ENCODE results near the gene FAM161A. TPM values are rescaled to one million over a fixed set of nuclear protein-coding genes. Genes with fewer than 3 reads are reported as not detected.
A peak's percentile ranks its signal among the peaks of the same experiment; 100 is the strongest.
"Not testable (repeated sequence)": the region's sequence is repeated elsewhere in the genome, so short reads cannot be mapped to it uniquely, and the experiment has no call there.

The FAM161A gene, protein sequence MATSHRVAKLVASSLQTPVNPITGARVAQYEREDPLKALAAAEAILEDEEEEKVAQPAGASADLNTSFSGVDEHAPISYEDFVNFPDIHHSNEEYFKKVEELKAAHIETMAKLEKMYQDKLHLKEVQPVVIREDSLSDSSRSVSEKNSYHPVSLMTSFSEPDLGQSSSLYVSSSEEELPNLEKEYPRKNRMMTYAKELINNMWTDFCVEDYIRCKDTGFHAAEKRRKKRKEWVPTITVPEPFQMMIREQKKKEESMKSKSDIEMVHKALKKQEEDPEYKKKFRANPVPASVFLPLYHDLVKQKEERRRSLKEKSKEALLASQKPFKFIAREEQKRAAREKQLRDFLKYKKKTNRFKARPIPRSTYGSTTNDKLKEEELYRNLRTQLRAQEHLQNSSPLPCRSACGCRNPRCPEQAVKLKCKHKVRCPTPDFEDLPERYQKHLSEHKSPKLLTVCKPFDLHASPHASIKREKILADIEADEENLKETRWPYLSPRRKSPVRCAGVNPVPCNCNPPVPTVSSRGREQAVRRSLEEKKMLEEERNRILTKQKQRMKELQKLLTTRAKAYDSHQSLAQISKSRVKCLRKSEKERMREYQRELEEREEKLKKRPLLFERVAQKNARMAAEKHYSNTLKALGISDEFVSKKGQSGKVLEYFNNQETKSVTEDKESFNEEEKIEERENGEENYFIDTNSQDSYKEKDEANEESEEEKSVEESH
- total RNA-seq (1 to 10 TPM; 1.3 to 2.5 (median 1.5) TPM), polyA plus RNA-seq (1.1 TPM)
- long read RNA-seq, donor 1, partial matches to known transcripts = 4 of 5 reads
- long read RNA-seq, donor 1, other reads (novel, unspliced or antisense) = 1 of 5 reads
- long read RNA-seq, donor 2, partial matches to known transcripts = 1 of 1 reads
- long read RNA-seq, donor 2, other reads (novel, unspliced or antisense) = 0 of 1 reads
- long read RNA-seq, donor 3, partial matches to known transcripts = 1 of 2 reads
- long read RNA-seq, donor 3, other reads (novel, unspliced or antisense) = 1 of 2 reads
- long read RNA-seq, donor 4 = 0 reads

DNA sequence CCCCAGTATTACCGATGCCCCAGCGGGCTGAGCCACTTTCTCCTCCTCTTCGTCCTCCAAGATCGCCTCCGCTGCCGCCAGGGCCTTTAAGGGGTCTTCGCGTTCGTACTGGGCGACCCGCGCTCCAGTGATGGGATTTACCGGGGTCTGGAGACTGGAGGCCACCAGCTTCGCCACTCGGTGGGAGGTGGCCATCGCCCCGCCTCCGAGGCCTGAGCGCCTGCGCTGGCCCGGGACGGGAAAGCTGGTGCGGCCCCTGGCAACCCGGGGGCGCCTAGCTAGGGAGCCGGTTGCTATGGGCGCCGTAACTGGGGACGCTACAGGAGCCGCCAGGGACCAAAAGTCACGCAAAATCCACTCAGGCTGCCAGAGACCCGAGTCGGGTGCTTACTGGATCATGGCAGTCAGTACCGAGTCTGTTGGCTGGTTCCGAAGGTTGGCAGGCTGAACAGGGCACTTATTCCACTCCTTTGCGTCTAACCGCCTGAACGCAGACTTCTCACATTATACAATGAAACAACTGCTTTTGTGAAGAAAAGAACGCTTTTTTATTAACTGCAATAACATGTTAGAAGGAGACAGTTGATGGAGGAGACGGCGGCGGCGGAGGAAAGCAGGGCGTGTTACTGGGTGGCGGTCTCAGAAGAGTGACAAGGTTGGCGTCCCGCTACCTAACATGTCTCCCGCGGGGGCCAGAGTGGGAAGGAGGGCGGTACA, at the start of gene FAM161A:
FAM161A (minus strand) TSS at position 214 of the 717 bp plus-strand sequence; CDS start at position 195, 19 bp downstream.
- peak; percentile 98 for ATAC-seq
- H3K27me3 ChIP-seq (ENCODE audit: control insufficient read depth, insufficient read depth) = no peaks in the 10 kb centered on the region
- DNase-seq = peak; percentile 94 to 97 (median 96)
- peak within 1 kb of the TSS; percentile 79 for H3K4me3 ChIP-seq (ENCODE audit: low read length)
- WGBS = under 1% methylated on average over 50 of the region's 50 CpGs
- no peaks in the 10 kb centered on the region for H3K9me3 ChIP-seq (ENCODE audit: control insufficient read depth, low read length)
- intact Hi-C loops (cut with DNase I) = no loop called here
- no peaks in the 10 kb centered on the region for H3K4me1 ChIP-seq (ENCODE audit: control insufficient read depth, insufficient read depth, low read length)
- H3K27ac ChIP-seq (ENCODE audit: low read length) = peak within 1 kb of the TSS; percentile 57

DNA sequence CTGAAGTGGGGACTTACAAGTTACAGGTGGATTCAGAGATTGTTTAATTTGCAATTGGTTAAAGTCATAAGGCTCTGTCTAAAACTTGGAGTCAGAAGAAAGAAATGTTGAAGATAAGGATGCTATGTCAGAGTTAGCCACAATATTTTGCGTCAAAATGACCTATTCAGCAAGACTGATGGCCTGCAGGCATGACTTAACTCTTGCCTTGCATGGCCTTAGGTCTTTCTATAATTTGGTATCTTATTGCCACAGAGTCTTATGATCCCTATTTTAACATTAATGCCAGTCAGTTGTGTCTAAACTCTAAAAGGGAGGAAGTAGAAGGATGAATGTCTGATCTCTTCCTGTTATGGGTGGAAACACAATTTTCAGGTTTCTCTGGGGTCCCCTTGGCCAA, 46.4 kb upstream of the FAM161A start:
- Histone ChIP-seq H3K4me3 (ENCODE audit: low read length) (no peak overlapping the region), H3K9me3 (ENCODE audit: control insufficient read depth, low read length) (no peaks in the 10 kb centered on the region), H3K27ac (ENCODE audit: low read length) (no peak overlapping the region), H3K27me3 (ENCODE audit: control insufficient read depth, insufficient read depth) (no peaks in the 10 kb centered on the region), H3K4me1 (ENCODE audit: control insufficient read depth, insufficient read depth, low read length) (no peaks in the 10 kb centered on the region)
- WGBS = 50% methylated on average over 1 of the region's 1 CpG
- ATAC-seq (no peak), DNase-seq (no peak)
- intact Hi-C loops (cut with DNase I) = no loop called here

DNA sequence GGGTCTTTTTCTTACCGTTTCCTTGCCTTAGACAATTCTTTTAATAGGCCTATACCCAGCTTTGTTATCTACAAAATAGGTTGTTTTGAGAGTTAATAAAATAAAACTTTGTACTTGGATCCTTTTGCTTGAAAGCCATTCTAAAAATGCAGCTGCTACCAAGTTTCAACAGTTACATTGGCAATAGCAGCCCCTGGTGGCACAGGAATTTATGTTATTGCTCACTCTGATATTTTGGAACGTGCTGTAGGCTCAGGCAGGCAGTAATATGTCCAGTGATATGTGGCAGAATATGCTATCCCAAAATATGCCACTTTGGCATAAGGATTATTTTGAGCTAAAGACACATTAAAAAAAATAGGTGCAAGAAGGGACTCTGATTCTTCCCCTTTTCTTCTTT, 45.0 kb upstream of the FAM161A start:
- H3K4me1 ChIP-seq (ENCODE audit: control insufficient read depth, insufficient read depth, low read length) = no peaks in the 10 kb centered on the region
- H3K4me3 ChIP-seq (ENCODE audit: low read length) = no peak overlapping the region
- DNase-seq (no peak), ATAC-seq (no peak)
- intact Hi-C loops (cut with DNase I) = no loop called here
- 34% methylated on average over 2 of the region's 2 CpGs for WGBS
- H3K9me3 ChIP-seq (ENCODE audit: control insufficient read depth, low read length) = no peaks in the 10 kb centered on the region
- H3K27me3 ChIP-seq (ENCODE audit: control insufficient read depth, insufficient read depth) = no peaks in the 10 kb centered on the region
- no peak overlapping the region for H3K27ac ChIP-seq (ENCODE audit: low read length)

DNA sequence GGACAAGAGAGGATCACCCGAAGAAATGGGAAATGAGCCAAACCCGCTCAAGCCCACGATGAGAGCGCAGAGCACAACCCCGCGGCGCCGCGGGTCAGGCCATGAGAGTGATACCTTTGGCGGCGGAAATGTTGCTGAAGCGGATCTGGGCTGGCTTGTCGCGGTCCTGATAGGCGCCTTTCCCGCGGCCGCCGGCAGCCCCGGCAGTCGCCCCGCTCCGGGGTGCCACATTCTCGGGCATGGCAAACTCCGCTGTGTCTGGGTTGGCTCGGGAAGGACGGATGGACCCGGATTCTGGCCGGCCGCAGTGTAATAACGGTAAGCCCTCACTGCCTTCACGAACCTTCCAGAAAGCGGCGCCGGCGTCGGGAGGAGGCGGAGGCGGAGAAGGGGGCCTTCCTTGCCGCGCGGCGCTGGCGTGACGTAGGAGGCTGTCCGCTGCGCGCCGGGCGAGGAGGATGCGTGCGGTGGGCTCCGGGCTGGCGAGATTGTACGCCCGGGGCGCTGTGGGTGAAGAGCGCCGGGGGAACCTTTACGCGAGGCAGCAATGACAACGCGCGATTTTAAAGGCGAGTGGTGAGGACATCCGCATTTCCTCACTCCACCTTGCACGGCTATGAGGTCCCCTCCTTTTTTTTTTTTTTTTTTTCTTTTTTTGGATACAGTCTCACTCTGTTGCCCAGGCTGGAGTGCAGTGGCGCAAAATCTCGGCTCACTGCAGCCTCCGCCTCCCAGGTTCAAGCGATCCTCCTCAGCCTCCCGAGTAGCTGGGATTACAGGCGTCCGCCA, 34.6 kb upstream of the FAM161A start, which contains the start of gene CCT4:
CCT4 (minus strand) TSS at position 390 of the 789 bp plus-strand sequence; CDS start at position 241, 149 bp downstream.
- DNase-seq = peak; percentile 88 to 95 (median 95)
- Histone ChIP-seq H3K4me1 (ENCODE audit: control insufficient read depth, insufficient read depth, low read length) (no peaks in the 10 kb centered on the region), H3K9me3 (ENCODE audit: control insufficient read depth, low read length) (no peaks in the 10 kb centered on the region), H3K27ac (ENCODE audit: low read length) (peak within 1 kb of the TSS; percentile 99), H3K27me3 (ENCODE audit: control insufficient read depth, insufficient read depth) (no peaks in the 10 kb centered on the region), H3K4me3 (ENCODE audit: low read length) (peak within 1 kb of the TSS; percentile 93)
- under 1% methylated on average over 74 of the region's 74 CpGs for WGBS
- ATAC-seq = peak; percentile 90 to 93
- intact Hi-C loops (cut with DNase I) = no loop called here

DNA sequence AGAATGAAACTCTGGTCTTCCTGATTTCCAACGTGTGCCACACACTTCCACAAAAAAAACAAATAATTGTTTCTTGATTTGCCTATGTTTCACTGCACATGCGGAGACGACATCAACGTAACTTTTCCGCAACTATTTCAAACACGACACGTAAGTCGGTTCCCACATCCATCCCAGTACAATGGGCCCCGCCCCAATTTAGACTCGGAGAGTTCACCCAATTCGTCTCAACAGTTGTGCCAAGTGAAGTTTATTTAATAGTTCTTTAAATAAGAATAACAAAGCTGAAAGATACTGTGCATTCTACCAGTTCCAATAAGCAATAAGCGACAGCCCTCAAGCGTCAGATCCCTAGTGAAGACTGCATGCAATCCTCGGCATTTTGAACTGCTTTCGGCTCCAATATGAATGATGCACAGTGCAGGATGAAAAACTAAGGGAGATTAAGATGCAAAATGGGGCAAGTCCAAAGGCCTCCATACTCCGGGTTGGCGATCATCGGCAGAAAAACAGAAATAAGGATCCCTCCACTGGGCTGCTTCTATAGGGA, 33.9 kb upstream of the FAM161A start:
- intact Hi-C loops (cut with DNase I) = no loop called here
- H3K27ac ChIP-seq (ENCODE audit: low read length) = peak overlapping the region; percentile 99
- peak overlapping the region; percentile 93 for H3K4me3 ChIP-seq (ENCODE audit: low read length)
- peak in 1 of 2 donors; percentile 1 for ATAC-seq
- DNase-seq = no peak
- H3K4me1 ChIP-seq (ENCODE audit: control insufficient read depth, insufficient read depth, low read length) = no peaks in the 10 kb centered on the region
- no peaks in the 10 kb centered on the region for H3K27me3 ChIP-seq (ENCODE audit: control insufficient read depth, insufficient read depth)
- WGBS = under 1% methylated on average over 18 of the region's 18 CpGs
- H3K9me3 ChIP-seq (ENCODE audit: control insufficient read depth, low read length) = no peaks in the 10 kb centered on the region

DNA sequence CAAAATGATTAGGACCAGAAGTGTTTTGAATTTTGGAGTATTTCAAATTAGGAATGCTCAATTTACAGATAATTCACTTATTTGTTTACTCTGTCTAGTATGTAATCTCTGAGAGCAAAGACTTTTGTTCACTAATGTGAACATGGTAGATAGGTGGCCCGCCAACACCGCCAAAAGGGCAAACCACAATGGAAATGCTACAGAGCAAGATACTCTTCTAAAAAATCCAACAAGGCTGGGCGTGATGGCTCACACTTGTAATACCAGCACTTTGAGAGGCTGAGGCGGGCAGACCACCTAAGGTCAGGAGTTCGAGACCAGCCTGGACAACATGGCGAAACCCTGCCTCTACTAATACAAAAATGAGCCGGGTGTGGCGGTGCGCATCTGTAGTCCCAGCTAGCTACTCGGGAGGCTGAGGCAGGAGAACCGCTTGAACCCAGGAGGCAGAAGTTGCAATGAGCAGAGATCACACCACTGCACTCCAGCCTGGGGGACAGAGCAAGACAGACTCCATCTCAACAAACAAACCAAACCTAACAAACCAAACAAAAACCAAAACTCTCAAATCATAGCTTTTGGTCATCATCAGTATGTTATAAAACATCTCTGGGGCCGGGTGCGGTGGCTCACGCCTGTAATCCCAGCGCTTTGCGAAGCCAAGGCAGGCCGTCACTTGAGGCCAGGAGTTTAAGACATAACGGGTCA, 32.2 kb upstream of the FAM161A start:
- intact Hi-C loops (cut with DNase I) = no loop called here
- Histone ChIP-seq H3K4me1 (ENCODE audit: control insufficient read depth, insufficient read depth, low read length) (no peaks in the 10 kb centered on the region), H3K27me3 (ENCODE audit: control insufficient read depth, insufficient read depth) (no peaks in the 10 kb centered on the region), H3K4me3 (ENCODE audit: low read length) (no peak overlapping the region), H3K9me3 (ENCODE audit: control insufficient read depth, low read length) (no peaks in the 10 kb centered on the region), H3K27ac (ENCODE audit: low read length) (no peak overlapping the region)
- WGBS = 88% methylated on average over 18 of the region's 18 CpGs
- DNase-seq (no peak), ATAC-seq (no peak)

DNA sequence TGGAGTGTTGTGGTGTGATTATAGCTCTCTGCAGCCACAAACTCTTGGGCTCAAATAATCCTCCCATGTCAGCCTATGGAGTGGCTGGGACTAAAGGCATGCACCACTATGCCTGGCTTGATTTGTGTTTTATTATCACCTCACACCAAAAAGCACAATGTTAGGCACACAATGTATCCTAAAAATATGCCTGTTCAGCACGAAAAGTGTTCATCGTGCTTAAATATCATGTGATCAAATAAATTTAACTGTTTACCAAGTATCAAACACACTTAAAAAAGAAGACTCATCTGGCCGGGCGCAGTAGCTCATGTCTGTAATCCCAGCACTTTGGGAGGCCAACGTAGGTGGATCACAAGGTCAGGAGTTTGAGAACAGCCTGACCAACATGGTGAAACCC, 29.0 kb upstream of the FAM161A start:
- WGBS = 90% methylated on average over 5 of the region's 5 CpGs
- intact Hi-C loops (cut with DNase I) = no loop called here
- no peaks in the 10 kb centered on the region for H3K4me1 ChIP-seq (ENCODE audit: control insufficient read depth, insufficient read depth, low read length)
- H3K27ac ChIP-seq (ENCODE audit: low read length) = no peak overlapping the region
- ATAC-seq = no peak
- no peaks in the 10 kb centered on the region for H3K27me3 ChIP-seq (ENCODE audit: control insufficient read depth, insufficient read depth)
- H3K9me3 ChIP-seq (ENCODE audit: control insufficient read depth, low read length) = no peaks in the 10 kb centered on the region
- no peak overlapping the region for H3K4me3 ChIP-seq (ENCODE audit: low read length)
- no peak for DNase-seq

DNA sequence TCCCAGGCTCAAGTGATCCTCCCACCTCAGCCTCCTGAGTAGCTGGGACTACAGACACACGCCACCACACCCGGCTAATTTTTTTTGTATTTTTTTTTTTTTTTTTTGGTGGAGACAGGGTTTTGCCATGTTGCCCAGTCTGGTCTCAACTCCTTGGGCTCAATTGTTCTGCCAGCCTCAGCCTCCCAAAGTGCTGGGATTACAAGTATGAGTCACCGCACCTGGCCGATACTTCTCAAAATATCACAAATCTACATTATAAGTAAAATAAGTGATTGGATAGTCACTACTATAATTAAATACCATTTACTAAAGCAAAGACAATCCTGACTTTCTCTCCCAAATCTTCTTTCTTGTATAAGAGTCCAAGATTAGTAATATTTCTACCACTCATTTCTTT, 25.5 kb upstream of the FAM161A start:
- intact Hi-C loops (cut with DNase I); H3K9me3 ChIP-seq (ENCODE audit: control insufficient read depth, low read length); H3K27me3 ChIP-seq (ENCODE audit: control insufficient read depth, insufficient read depth); H3K4me1 ChIP-seq (ENCODE audit: control insufficient read depth, insufficient read depth, low read length); ATAC-seq; DNase-seq; H3K4me3 ChIP-seq (ENCODE audit: low read length); H3K27ac ChIP-seq (ENCODE audit: low read length): not testable (repeated sequence)
- WGBS = 95% methylated on average over 4 of the region's 4 CpGs

DNA sequence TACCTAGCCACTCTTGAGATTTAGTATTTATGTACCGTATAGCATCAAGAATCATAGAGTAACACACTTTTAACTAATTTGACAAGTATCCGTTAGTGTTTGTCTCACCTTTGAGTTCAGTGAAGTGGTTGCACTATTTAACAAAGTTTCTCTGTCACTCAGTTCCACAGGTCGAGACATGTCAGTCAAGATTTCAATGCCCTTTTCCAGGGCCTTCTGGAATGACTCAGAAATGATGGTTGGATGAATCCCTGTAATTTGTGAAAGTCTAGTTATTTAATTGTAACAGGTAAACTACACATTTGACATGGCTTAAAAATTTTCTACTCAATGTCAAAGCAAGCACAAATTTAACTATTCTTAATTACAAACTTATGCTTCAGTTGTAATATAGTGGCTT, 24.9 kb upstream of the FAM161A start:
- no peaks in the 10 kb centered on the region for H3K27me3 ChIP-seq (ENCODE audit: control insufficient read depth, insufficient read depth)
- no peaks in the 10 kb centered on the region for H3K9me3 ChIP-seq (ENCODE audit: control insufficient read depth, low read length)
- DNase-seq = no peak
- 95% methylated on average over 3 of the region's 3 CpGs for WGBS
- no peak overlapping the region for H3K4me3 ChIP-seq (ENCODE audit: low read length)
- no peak for ATAC-seq
- intact Hi-C loops (cut with DNase I) = no loop called here
- no peak overlapping the region for H3K27ac ChIP-seq (ENCODE audit: low read length)
- no peaks in the 10 kb centered on the region for H3K4me1 ChIP-seq (ENCODE audit: control insufficient read depth, insufficient read depth, low read length)
